H1 (cell line): ENCODE results near the gene STX8. TPM values are rescaled to one million over a fixed set of nuclear protein-coding genes. Genes with fewer than 3 reads are reported as not detected.
A peak's percentile ranks its signal among the peaks of the same experiment; 100 is the strongest.

Experiments used
- CTCF ChIA-PET: fragments of 300-600 bp; sonication (Branson Sonifier 250); formaldehyde crosslinking; loops from one replicate; lab custom pipeline; 2021; ENCODE audit not compliant: partially characterized antibody; lab: Charles Lee
- POLR2A ChIA-PET: fragments of 300-600 bp; sonication (Branson Sonifier 250); formaldehyde crosslinking; loops from one replicate; lab custom pipeline; 2021; ENCODE audit warnings: inconsistent platforms; ENCODE audit not compliant: partially characterized antibody; lab: Charles Lee
- DNase-seq, 2 experiments: peaks; one replicate each; pipeline versions ENCODE4 v3.0.0 to v3.0.0-alpha.2; 2010 to 2022; ENCODE audit warnings: low spot score in 2 of 2, low read depth in 1 of 2, mixed read lengths in 1 of 2
- FAIRE-seq: peaks from 2 replicates; lab custom pipeline; 2011; peaks lifted over from hg19 to GRCh38; lab: Jason Lieb, UNC
- H2AFZ ChIP-seq: 2 replicates; pipeline ENCODE4 v1.8.1; 2012; ENCODE audit warnings: low read length, inconsistent platforms
- H2AK5ac ChIP-seq: 2 replicates; pipeline ENCODE4 v1.6.1; 2013; ENCODE audit warnings: low read depth, low read length
- H2BK120ac ChIP-seq: replicated peaks from 2 replicates; pipeline ENCODE3; 2013; ENCODE audit warnings: low read depth, low read length, inconsistent platforms
- H2BK12ac ChIP-seq: 2 replicates; pipeline ENCODE4 v1.6.1; 2013; ENCODE audit warnings: low read depth, low read length
- H2BK15ac ChIP-seq: 2 replicates; pipeline ENCODE4 v1.6.1; 2013; ENCODE audit warnings: low read length
- H2BK20ac ChIP-seq: 2 replicates; pipeline ENCODE4 v1.6.1; 2013; ENCODE audit warnings: low read length
- H2BK5ac ChIP-seq: 2 replicates; pipeline ENCODE4 v1.6.1; 2013; ENCODE audit warnings: low read depth, low read length
- H3K14ac ChIP-seq: 2 replicates; pipeline ENCODE4 v1.6.1; 2013; ENCODE audit warnings: inconsistent platforms; ENCODE audit not compliant: insufficient read length
- H3K18ac ChIP-seq: 2 replicates; pipeline ENCODE4 v1.6.1; 2013; ENCODE audit warnings: low read length; ENCODE audit errors: extremely low read depth
- H3K23ac ChIP-seq: 2 replicates; pipeline ENCODE4 v1.6.1; 2013; ENCODE audit warnings: inconsistent platforms; ENCODE audit not compliant: insufficient read length
- H3K23me2 ChIP-seq: 2 replicates; pipeline ENCODE4 v1.6.1; 2013; ENCODE audit warnings: low read depth, low read length
- H3K27ac ChIP-seq: 2 replicates; pipeline ENCODE4 v1.6.1; 2011; ENCODE audit warnings: low read depth, low read length, inconsistent platforms
- H3K27me3 ChIP-seq, 4 experiments: replicated peaks in 1 of 4; 1 replicate in 1 of 4; 2 replicates in 3 of 4; pipeline versions ENCODE4 v1.6.1 to v1.8.1; 2011 to 2013; ENCODE audit warnings: low read length in 3 of 4, mild to moderate bottlenecking in 3 of 4, inconsistent platforms in 2 of 4, mixed read lengths in 2 of 4, moderate library complexity in 1 of 4; ENCODE audit not compliant: control insufficient read depth in 3 of 4, insufficient read depth in 3 of 4; ENCODE audit errors: extremely low read depth in 1 of 4
- H3K36me3 ChIP-seq, 4 experiments: 2 replicates each; pipeline versions ENCODE4 v1.6.1 to v1.8.1; 2011 to 2013; ENCODE audit warnings: mild to moderate bottlenecking in 4 of 4, low read length in 3 of 4, moderate library complexity in 2 of 4, control low read depth in 1 of 4, inconsistent platforms in 1 of 4; ENCODE audit not compliant: insufficient read depth in 4 of 4, control insufficient read depth in 2 of 4
- H3K4ac ChIP-seq: replicated peaks from 2 replicates; pipeline ENCODE3; 2013; ENCODE audit warnings: low read length, low read depth, mixed read lengths, inconsistent platforms; ENCODE audit not compliant: insufficient read length
- H3K4me1 ChIP-seq, 4 experiments: replicated peaks in 1 of 4; 1 replicate in 1 of 4; 2 replicates in 3 of 4; pipeline versions ENCODE4 v1.6.1 to v1.8.1; 2011 to 2013; ENCODE audit warnings: low read length in 3 of 4, inconsistent platforms in 2 of 4, mixed read lengths in 1 of 4; ENCODE audit not compliant: insufficient read depth in 4 of 4, control insufficient read depth in 3 of 4
- H3K4me2 ChIP-seq, 2 experiments: 2 replicates each; pipeline versions ENCODE4 v1.6.1 to v1.8.1; 2011 to 2013; ENCODE audit warnings: low read depth in 2 of 2, low read length in 2 of 2, control low read depth in 1 of 2, inconsistent platforms in 1 of 2, mild to moderate bottlenecking in 1 of 2; ENCODE audit not compliant: insufficient read depth in 1 of 2
- H3K4me3 ChIP-seq, 4 experiments: fragments of 200-600, 300-600 bp in 1 of 4; sonication (generic), shearing (Covaris generic), sonication (Bioruptor Twin) in 1 of 4; 2 replicates each; pipeline versions ENCODE4 v1.5.1 to v1.8.1; 2011 to 2016; ENCODE audit warnings: low read length in 4 of 4, low read depth in 3 of 4, control low read depth in 2 of 4, inconsistent platforms in 2 of 4, mild to moderate bottlenecking in 2 of 4, mixed read lengths in 1 of 4, moderate library complexity in 1 of 4; ENCODE audit not compliant: insufficient read depth in 2 of 4; ENCODE audit errors: extremely low read depth in 1 of 4
- H3K56ac ChIP-seq: replicated peaks from 2 replicates; pipeline ENCODE3; 2013; ENCODE audit warnings: low read depth, mild to moderate bottlenecking, mixed read lengths, low read length, inconsistent platforms; ENCODE audit not compliant: insufficient read length
- H3K79me1 ChIP-seq: 2 replicates; pipeline ENCODE4 v1.6.1; 2013; ENCODE audit warnings: low read depth, low read length, control low read depth
- H3K79me2 ChIP-seq, 2 experiments: 2 replicates each; pipeline versions ENCODE4 v1.6.1 to v1.8.1; 2012 to 2013; ENCODE audit warnings: low read length in 2 of 2, mild to moderate bottlenecking in 2 of 2, inconsistent platforms in 1 of 2; ENCODE audit not compliant: insufficient read depth in 2 of 2, control insufficient read depth in 1 of 2
- H3K9ac ChIP-seq, 4 experiments: replicated peaks in 1 of 4; 1 replicate in 1 of 4; 2 replicates in 3 of 4; pipeline versions ENCODE4 v1.6.1 to v1.8.1; 2011 to 2013; ENCODE audit warnings: low read depth in 3 of 4, low read length in 3 of 4, control low read depth in 2 of 4, mild to moderate bottlenecking in 2 of 4, moderate library complexity in 2 of 4, inconsistent platforms in 1 of 4; ENCODE audit errors: extremely low read depth in 1 of 4
- H3K9me3 ChIP-seq, 2 experiments: 2 replicates each; pipeline versions ENCODE4 v1.6.1 to v1.8.1; 2012 to 2013; ENCODE audit warnings: mild to moderate bottlenecking in 2 of 2, moderate library complexity in 2 of 2, control low read depth in 1 of 2, inconsistent platforms in 1 of 2, low read depth in 1 of 2, low read length in 1 of 2, mixed read lengths in 1 of 2; ENCODE audit not compliant: insufficient read depth in 2 of 2
- H4K20me1 ChIP-seq, 2 experiments: replicated peaks in 1 of 2; 2 replicates each; pipeline versions ENCODE3 to v1.8.1; 2011 to 2013; ENCODE audit warnings: inconsistent platforms in 2 of 2, low read length in 2 of 2, mild to moderate bottlenecking in 1 of 2; ENCODE audit not compliant: insufficient read depth in 2 of 2, control insufficient read depth in 1 of 2
- H4K5ac ChIP-seq: 2 replicates; pipeline ENCODE4 v1.6.1; 2013; ENCODE audit warnings: low read length, low read depth, mixed read lengths, inconsistent platforms; ENCODE audit not compliant: insufficient read length
- H4K8ac ChIP-seq: 2 replicates; pipeline ENCODE4 v1.8.0; 2013; ENCODE audit warnings: mild to moderate bottlenecking, moderate library complexity, low read length, inconsistent platforms; ENCODE audit not compliant: insufficient read depth; ENCODE audit errors: extremely low read depth
- H4K91ac ChIP-seq: replicated peaks from 2 replicates; pipeline ENCODE3; 2013; ENCODE audit warnings: low read length, mixed read lengths, inconsistent platforms; ENCODE audit not compliant: insufficient read length
- BRCA1 ChIP-seq: IDR thresholded peaks from 2 replicates; pipeline ENCODE4 v1.6.1; 2012; ENCODE audit warnings: low read depth, low read length, improper control_type of control experiment
- CTCF ChIP-seq, 3 experiments: IDR thresholded peaks; 1 replicate in 2 of 3; 2 replicates in 1 of 3; pipeline versions ENCODE4 v1.5.1 to v1.6.1; 2011; ENCODE audit warnings: low read length in 3 of 3, mild to moderate bottlenecking in 3 of 3, inconsistent platforms in 2 of 3, low read depth in 1 of 3, moderate library complexity in 1 of 3; ENCODE audit not compliant: insufficient read depth in 1 of 3; ENCODE audit errors: control extremely low read depth in 1 of 3
- EP300 ChIP-seq, 2 experiments: IDR thresholded peaks; 1 replicate in 1 of 2; 2 replicates in 1 of 2; pipeline ENCODE4 v1.6.1; 2011 to 2012; ENCODE audit warnings: low read depth in 2 of 2, low read length in 2 of 2, mild to moderate bottlenecking in 2 of 2, borderline replicate concordance in 1 of 2, inconsistent platforms in 1 of 2, moderate library complexity in 1 of 2
- JUN ChIP-seq: IDR thresholded peaks from 2 replicates; pipeline ENCODE4 v1.6.1; 2011; ENCODE audit warnings: low read depth, mild to moderate bottlenecking, improper control_type of control experiment, low read length
- MAFK ChIP-seq: IDR thresholded peaks from 2 replicates; pipeline ENCODE4 v1.6.1; 2012; ENCODE audit warnings: low read depth, mild to moderate bottlenecking, improper control_type of control experiment, low read length
- POU5F1 ChIP-seq: IDR thresholded peaks from 2 replicates; pipeline ENCODE4 v1.6.1; 2011; ENCODE audit warnings: low read depth, mild to moderate bottlenecking, low read length, moderate library complexity
- SAP30 ChIP-seq: fragments of 300-600 bp; sonication (generic); IDR thresholded peaks from 2 replicates; pipeline ENCODE4 v1.7.1; 2012; ENCODE audit warnings: low read length, moderate library complexity, mild to moderate bottlenecking, inconsistent platforms; ENCODE audit not compliant: insufficient read depth, insufficient replicate concordance
- SP4 ChIP-seq: IDR thresholded peaks from 2 replicates; pipeline ENCODE4 v1.6.1; 2012; ENCODE audit warnings: low read length, inconsistent platforms
- TBP ChIP-seq: IDR thresholded peaks from 2 replicates; pipeline ENCODE4 v1.6.1; 2011; ENCODE audit warnings: low read depth, low read length, improper control_type of control experiment
- YY1 ChIP-seq: IDR thresholded peaks from 2 replicates; pipeline ENCODE4 v1.6.1; 2011; ENCODE audit warnings: low read depth, mild to moderate bottlenecking, low read length
- WGBS, 2 experiments: shearing (Covaris generic) in 1 of 2; methylation state at CpG; one replicate each; pipeline versions ENCODE4 v1.1.6 to v1.1.7; 2013 to 2015; ENCODE audit warnings: low lambda C conversion rate in 2 of 2, mixed read lengths in 2 of 2, inconsistent platforms in 1 of 2, low coverage in 1 of 2, missing lambda C conversion rate in 1 of 2; ENCODE audit not compliant: insufficient replicate concordance in 2 of 2, insufficient coverage in 1 of 2, insufficient read length in 1 of 2; ENCODE audit errors: extremely low coverage in 1 of 2, missing lambda C conversion rate in 1 of 2; 5-methylcytosine and 5-hydroxymethylcytosine counted together
- polyA plus RNA-seq, 7 experiments: library from polyadenylated mRNA; depleted of rRNA in 3 of 7; stranded (reverse) in 5 of 7; unstranded in 2 of 7; fragments of >200 nt in 5 of 7; fragments of 200-250 nt in 2 of 7; gene quantifications; 1 replicate in 5 of 7; 2 replicates in 1 of 7; 4 replicates in 1 of 7; pipeline versions ENCODE4 v1.2.1 to v1.2.3, GENCODE V29; 2011 to 2013; ENCODE audit warnings: missing spikeins in 2 of 7, mixed read lengths in 2 of 7
- total RNA-seq: library from RNA; stranded (reverse); fragmentation: NEBNext Ultra II Directional; extraction: Animal tissue kit (Norgen Biotek cat#: 25700); gene quantifications from 2 replicates; pipeline ENCODE4 v1.2.1, GENCODE V29; 2021

The STX8 gene
- total and polyA plus RNA-seq, 2 of the 8 experiments (the other 6 are each of a cell fraction or from before 2014, with no cell fraction given): 22.8 to 42.5 TPM

- no peaks in the 10 kb centered on the region for H3K9me3 ChIP-seq
- H4K8ac ChIP-seq: no peak overlapping the region
- H3K56ac ChIP-seq: no peak overlapping the region
- no peak overlapping the region for H2BK15ac ChIP-seq
- POLR2A ChIA-PET: no interaction called here
- 95% methylated on average over 4 of the region's 5 CpGs; no CpG with 5 or more reads in 1 of the 2 experiments for WGBS, 2 experiments
- H3K27ac ChIP-seq: no peak overlapping the region
- no peak overlapping the region for H4K91ac ChIP-seq
- no peak overlapping the region for H3K14ac ChIP-seq
- FAIRE-seq: peak; percentile 74
- H3K79me2 ChIP-seq: no peaks in the 10 kb centered on the region
- no peak overlapping the region for H3K18ac ChIP-seq
- no peak overlapping the region for H3K4me2 ChIP-seq
- H4K5ac ChIP-seq: no peak overlapping the region
- H2BK120ac ChIP-seq: no peak overlapping the region
- CTCF ChIA-PET: interaction anchor here (0.7 to 2.1 kb wide), 13 partner anchors 10 to 531 kb away, joined by 3 to 7 read pairs (median 3); no protein-coding TSS in a partner anchor
- 0 out of 7 replicates have a peak, but pooled peaks cover 0 to 2% (median 0%) of the 10 kb centered on the region in 4 experiments for H3K4me1 ChIP-seq
- DNase-seq: no peak
- no peaks in the 10 kb centered on the region for H3K79me1 ChIP-seq
- H3K4ac ChIP-seq: no peak overlapping the region
- H3K23ac ChIP-seq: no peak overlapping the region
- no peaks in the 10 kb centered on the region for H4K20me1 ChIP-seq
- no peaks in the 10 kb centered on the region; a peak in 1 of 8 replicates for H3K36me3 ChIP-seq
- no peak overlapping the region for H3K4me3 ChIP-seq
- no peak overlapping the region for H3K9ac ChIP-seq
- no peak overlapping the region for H2BK20ac ChIP-seq
- no peaks in the 10 kb centered on the region for H3K27me3 ChIP-seq
- no peak overlapping the region for H2BK12ac ChIP-seq
- no peaks in the 10 kb centered on the region for H3K23me2 ChIP-seq
- H2AFZ ChIP-seq: no peak overlapping the region
- no peak overlapping the region for H2AK5ac ChIP-seq
- H2BK5ac ChIP-seq: no peak overlapping the region
- TF ChIP-seq YY1 (no peak), CTCF (IDR thresholded peaks at IDR 0.05; ENCODE audit: control extremely low read depth in 1 of 3, insufficient read depth in 1 of 3, low read depth in 1 of 3, low read length in 3 of 3) (peak in 2 of 3 experiments; percentile 58 to 60; a peak in 3 of 4 replicates), BRCA1 (no peak), EP300 (IDR thresholded peaks at IDR 0.05; ENCODE audit: borderline replicate concordance in 1 of 2, low read depth in 2 of 2, low read length in 2 of 2) (no peak), SP4 (no peak), TBP (no peak), POU5F1 (0 out of 2 replicates have a peak, but pooled peaks have one; percentile 68), SAP30 (no peak), MAFK (no peak), JUN (no peak)
These were observed 46.5 kb downstream of the STX8 start for GRCh38 chr17:9529033-9529700.
